Muscle of arm (tissue), 12 donors: ENCODE measurements around the gene SRSF6. TPM values are rescaled to one million over a fixed set of nuclear protein-coding genes. Genes with fewer than 3 reads are reported as not detected.
"Not testable (repeated sequence)": the region's sequence is repeated elsewhere in the genome, so short reads cannot be mapped to it uniquely, and the experiment has no call there.

ENCODE experiments used
- DNase-seq: peaks from one replicate; pipeline ENCODE4 v3.0.0-alpha.2; 2013
- polyA plus RNA-seq, 12 donors: library from polyadenylated mRNA; unstranded; fragments of 120-200 nt; gene quantifications; one replicate each; pipeline ENCODE4 v1.2.1, GENCODE V29; 2013; ENCODE audit not compliant: insufficient read length in 12 of 12

The SRSF6 gene
- polyA plus RNA-seq, 12 donors, result 104 to 844 (median 167) TPM

GRCh38 chr20:43444107-43444506 is 13.6 kb upstream of the SRSF6 start:
- no peak for DNase-seq

GRCh38 chr20:43446361-43446879 is 11.3 kb upstream of the SRSF6 start:
- DNase-seq, result no peak

GRCh38 chr20:43448431-43448747 is 9.3 kb upstream of the SRSF6 start:
- DNase-seq, result not testable (repeated sequence)

GRCh38 chr20:43448748-43449535 is 8.8 kb upstream of the SRSF6 start:
- DNase-seq, result peak; percentile 17

GRCh38 chr20:43450841-43451799 is 6.6 kb upstream of the SRSF6 start:
- no peak for DNase-seq

- no peak for DNase-seq
Measured at GRCh38 chr20:43452404-43453126, 5.1 kb upstream of the SRSF6 start.

- DNase-seq, result not testable (repeated sequence)
Measured at GRCh38 chr20:43456252-43456651, 1.4 kb upstream of the SRSF6 start.

- DNase-seq, result peak; percentile 96
Measured at GRCh38 chr20:43456809-43457639, 672 bp upstream of the SRSF6 start.

- DNase-seq, result peak; percentile 23
Measured at GRCh38 chr20:43458422-43458924, 777 bp downstream of the SRSF6 start.

GRCh38 chr20:43459022-43459942 is 1.6 kb downstream of the SRSF6 start:
- peak; percentile 22 for DNase-seq

GRCh38 chr20:43460172-43460829 is 2.6 kb downstream of the SRSF6 start:
- no peak for DNase-seq

- no peak for DNase-seq
Measured at GRCh38 chr20:43460830-43461200, 3.1 kb downstream of the SRSF6 start.

- DNase-seq, result no peak
Measured at GRCh38 chr20:43461894-43462659, 4.4 kb downstream of the SRSF6 start.

- no peak for DNase-seq
Measured at GRCh38 chr20:43462660-43463526, 5.2 kb downstream of the SRSF6 start.

GRCh38 chr20:43463527-43464218 is 6.0 kb downstream of the SRSF6 start:
- DNase-seq, result no peak

- DNase-seq, result no peak
Measured at GRCh38 chr20:43464219-43464790, 6.6 kb downstream of the SRSF6 start.
